Esophagus muscularis mucosa (tissue), 4 donors: ENCODE results near the gene IL9. TPM values are rescaled to one million over a fixed set of nuclear protein-coding genes. Genes with fewer than 3 reads are reported as not detected.
"Not testable (repeated sequence)": the region's sequence is repeated elsewhere in the genome, so short reads cannot be mapped to it uniquely, and the experiment has no call there.

ENCODE experiments used
- DNase-seq: peaks from one replicate; pipeline ENCODE4 v3.0.0-alpha.2; 2017; ENCODE audit errors: extremely low spot score
- H3K27ac ChIP-seq, 4 donors: fragments of 200-600 bp; sonication (generic); replicated peaks in 1 of 4; 1 replicate in 3 of 4; 2 replicates in 1 of 4; pipeline ENCODE4 v1.5.1; 2016 to 2019; ENCODE audit warnings: mild to moderate bottlenecking in 1 of 4
- H3K27me3 ChIP-seq, 4 donors: fragments of 200-600 bp; sonication (generic); one replicate each; pipeline versions ENCODE4 v1.5.1 to v1.6.0; 2016 to 2019
- H3K36me3 ChIP-seq, 4 donors: fragments of 200-600 bp; sonication (generic); one replicate each; pipeline ENCODE4 v1.5.1; 2016 to 2019
- H3K4me1 ChIP-seq, 4 donors: fragments of 200-600 bp; sonication (generic); one replicate each; pipeline ENCODE4 v1.5.1; 2016 to 2019
- H3K4me3 ChIP-seq, 4 donors: fragments of 200-600 bp; sonication (generic); 1 replicate in 2 of 4; 2 replicates in 2 of 4; pipeline ENCODE4 v1.5.1; 2016 to 2019; ENCODE audit warnings: mild to moderate bottlenecking in 4 of 4, moderate library complexity in 1 of 4
- H3K9me3 ChIP-seq, 4 donors: fragments of 200-600 bp; sonication (generic); 1 replicate in 3 of 4; 2 replicates in 1 of 4; pipeline ENCODE4 v1.5.1; 2016 to 2019
- CTCF ChIP-seq, 3 experiments: fragments of 200-600 bp in 2 of 3; fragments of 450-650 bp in 1 of 3; sonication (generic) in 2 of 3; IDR thresholded peaks; one replicate each; pipeline ENCODE4 v1.5.1; 2017 to 2019; ENCODE audit warnings: antibody characterized with exemption in 3 of 3, mild to moderate bottlenecking in 2 of 3, moderate library complexity in 1 of 3
- EP300 ChIP-seq: sonication (generic); formaldehyde crosslinking; IDR thresholded peaks from one replicate; pipeline ENCODE4 v1.6.1; 2017; ENCODE audit warnings: antibody characterized with exemption
- POLR2A ChIP-seq: fragments of 450-650 bp; IDR thresholded peaks from one replicate; pipeline ENCODE4 v1.6.1; 2017; ENCODE audit warnings: antibody characterized with exemption, moderate library complexity, mild to moderate bottlenecking, low read depth
- POLR2AphosphoS5 ChIP-seq, 2 donors: sonication (generic); formaldehyde crosslinking; IDR thresholded peaks; one replicate each; pipeline ENCODE4 v1.6.1; 2017; ENCODE audit warnings: antibody characterized with exemption in 2 of 2
- WGBS: methylation state at CpG from one replicate; pipeline ENCODE4 v1.1.5; 2018; 5-methylcytosine and 5-hydroxymethylcytosine counted together
- intact Hi-C: fragments of 100-400 bp; cut with DNase I; formaldehyde crosslinking; loops from one replicate; pipeline ENCODE4 v1.15.1; 2023
- total RNA-seq, 4 donors: library from RNA; depleted of rRNA; stranded (reverse); fragments of >200 nt; gene quantifications; one replicate each; pipeline versions ENCODE4 v1.1.0 to v1.2.1, GENCODE V29; 2016

The IL9 gene
- total RNA-seq, 4 donors from 2014 or later = not detected

GRCh38 chr5:135862086-135862485 is 33.6 kb downstream of the IL9 start:
- intact Hi-C loops = no loop called here
- no peak overlapping the region for H3K4me3 ChIP-seq
- TF ChIP-seq POLR2A = no peak
- TF ChIP-seq EP300 = no peak
- TF ChIP-seq CTCF (IDR thresholded peaks at IDR 0.05) = no peak
- no peak for TF ChIP-seq POLR2AphosphoS5 (IDR thresholded peaks at IDR 0.05)
- H3K36me3 ChIP-seq = no peaks in the 10 kb centered on the region
- DNase-seq = no peak
- peaks cover 0 to 7% (median 0%) of the 10 kb centered on the region in 4 donors for H3K4me1 ChIP-seq
- H3K27ac ChIP-seq = no peak overlapping the region
- H3K27me3 ChIP-seq = no peaks in the 10 kb centered on the region
- H3K9me3 ChIP-seq = peaks cover 0 to 6% (median 0%) of the 10 kb centered on the region in 4 donors

GRCh38 chr5:135861641-135862040 is 34.0 kb downstream of the IL9 start:
- peaks cover 0 to 7% (median 0%) of the 10 kb centered on the region in 4 donors for H3K4me1 ChIP-seq
- TF ChIP-seq POLR2AphosphoS5 (IDR thresholded peaks at IDR 0.05) (no peak), EP300 (no peak), POLR2A (no peak), CTCF (IDR thresholded peaks at IDR 0.05) (no peak)
- WGBS = 91% methylated on average over 1 of the region's 1 CpG
- no peak overlapping the region for H3K27ac ChIP-seq
- no peaks in the 10 kb centered on the region for H3K27me3 ChIP-seq
- DNase-seq = no peak
- H3K9me3 ChIP-seq = peaks cover 0 to 6% (median 0%) of the 10 kb centered on the region in 4 donors
- no peak overlapping the region for H3K4me3 ChIP-seq
- H3K36me3 ChIP-seq = no peaks in the 10 kb centered on the region
- intact Hi-C loops = no loop called here

- intact Hi-C loops = no loop called here
- Histone ChIP-seq H3K4me3 (no peak overlapping the region), H3K27ac (no peak overlapping the region), H3K9me3 (peaks cover 0 to 5% (median 0%) of the 10 kb centered on the region in 4 donors), H3K27me3 (no peaks in the 10 kb centered on the region), H3K4me1 (no peaks in the 10 kb centered on the region), H3K36me3 (no peaks in the 10 kb centered on the region)
- 73% methylated on average over 1 of the region's 1 CpG for WGBS
- no peak for DNase-seq
- no peak for TF ChIP-seq POLR2AphosphoS5 (IDR thresholded peaks at IDR 0.05)
- TF ChIP-seq POLR2A = no peak
- no peak for TF ChIP-seq EP300
Observed at GRCh38 chr5:135859641-135860040, 36.0 kb downstream of the IL9 start.

GRCh38 chr5:135859186-135859585 is 36.5 kb downstream of the IL9 start:
- H3K4me1 ChIP-seq, DNase-seq, H3K27me3 ChIP-seq, H3K27ac ChIP-seq, H3K36me3 ChIP-seq, H3K4me3 ChIP-seq, intact Hi-C loops, H3K9me3 ChIP-seq: not testable (repeated sequence)
- 59% methylated on average over 3 of the region's 3 CpGs for WGBS

- H3K27me3 ChIP-seq = no peaks in the 10 kb centered on the region
- no peak overlapping the region for H3K4me3 ChIP-seq
- H3K9me3 ChIP-seq = no peaks in the 10 kb centered on the region
- H3K36me3 ChIP-seq = no peaks in the 10 kb centered on the region
- no peaks in the 10 kb centered on the region for H3K4me1 ChIP-seq
- no peak for TF ChIP-seq POLR2A
- no peak for TF ChIP-seq EP300
- TF ChIP-seq CTCF (IDR thresholded peaks at IDR 0.05) = no peak
- no peak for TF ChIP-seq POLR2AphosphoS5 (IDR thresholded peaks at IDR 0.05)
- intact Hi-C loops = no loop called here
- no peak overlapping the region for H3K27ac ChIP-seq
- no peak for DNase-seq
- WGBS = 83% methylated on average over 1 of the region's 2 CpGs
Observed at GRCh38 chr5:135857630-135858311, 37.9 kb downstream of the IL9 start.
